ENCODE data around the gene DMBT1.

DNA sequence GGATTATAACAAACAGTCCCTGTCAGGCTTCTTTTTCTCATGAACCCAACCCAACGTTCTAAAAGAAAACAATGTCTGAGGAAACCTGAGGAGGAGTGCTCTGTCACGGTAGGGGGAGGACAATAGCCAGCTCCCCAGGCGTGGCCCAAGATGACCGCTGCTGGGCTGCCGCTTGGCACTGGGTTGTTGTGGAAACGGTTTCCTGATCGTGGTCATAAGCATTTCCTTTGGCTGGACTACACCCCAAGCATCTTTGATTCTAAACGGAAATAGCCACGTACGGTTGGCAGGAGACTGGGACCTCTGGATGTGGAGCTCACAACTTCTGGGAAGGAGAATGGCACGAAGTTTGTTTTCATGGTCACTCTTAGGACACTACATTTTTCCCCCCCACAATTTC is 30.4 kb upstream of the DMBT1 start:
- TF ChIP-seq L3MBTL2 (conservative IDR thresholded peaks at IDR 0.05) (no peak), SP1 (IDR thresholded peaks at IDR 0.05) (no peak), CTBP1 (IDR thresholded peaks at IDR 0.05; ENCODE audit: borderline replicate concordance) (no peak), ZNF384 (IDR thresholded peaks at IDR 0.05) (no peak), FOXM1 (IDR thresholded peaks at IDR 0.05; ENCODE audit: borderline replicate concordance) (no peak), ARNT (IDR thresholded peaks at IDR 0.05) (no peak)

Data from HEK293T (cell line).